ENCODE measurements around the gene ACP3. TPM values are rescaled to one million over a fixed set of nuclear protein-coding genes. Genes with fewer than 3 reads are reported as not detected.

Gene ACP3
- polyA plus RNA-seq, 1 donor from 2014 or later = not detected

DNA sequence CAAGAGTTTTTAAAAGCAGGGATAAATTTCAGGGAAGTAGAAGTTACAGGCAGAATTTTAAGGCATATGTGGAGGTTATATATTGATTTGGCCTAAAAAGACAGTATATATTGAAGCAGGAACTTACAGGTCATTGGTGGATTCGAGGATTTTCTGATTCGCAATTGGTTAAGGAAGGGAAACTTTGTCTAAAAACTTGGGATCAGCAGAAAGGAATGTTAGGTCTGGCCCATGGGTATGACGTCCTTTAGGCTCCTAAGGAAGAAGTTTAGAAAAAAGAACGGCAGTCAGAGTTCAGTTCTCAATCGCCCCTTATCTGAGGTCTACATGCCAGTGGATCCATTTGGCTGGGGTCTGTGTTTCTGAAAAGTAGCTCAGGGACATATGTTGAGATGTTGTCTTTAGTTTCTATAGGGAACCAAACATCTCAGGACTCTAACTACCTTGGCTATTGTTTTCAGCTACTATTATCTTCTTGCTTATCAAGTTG, 33.2 kb upstream of the ACP3 start:
- TF ChIP-seq RAD21 (conservative IDR thresholded peaks at IDR 0.05) = no peak
- TF ChIP-seq TAF1 (IDR thresholded peaks at IDR 0.05; ENCODE audit: low read depth) = no peak
- no peak for TF ChIP-seq POLR2AphosphoS5 (IDR thresholded peaks at IDR 0.05)
- TF ChIP-seq, protein P1, sequence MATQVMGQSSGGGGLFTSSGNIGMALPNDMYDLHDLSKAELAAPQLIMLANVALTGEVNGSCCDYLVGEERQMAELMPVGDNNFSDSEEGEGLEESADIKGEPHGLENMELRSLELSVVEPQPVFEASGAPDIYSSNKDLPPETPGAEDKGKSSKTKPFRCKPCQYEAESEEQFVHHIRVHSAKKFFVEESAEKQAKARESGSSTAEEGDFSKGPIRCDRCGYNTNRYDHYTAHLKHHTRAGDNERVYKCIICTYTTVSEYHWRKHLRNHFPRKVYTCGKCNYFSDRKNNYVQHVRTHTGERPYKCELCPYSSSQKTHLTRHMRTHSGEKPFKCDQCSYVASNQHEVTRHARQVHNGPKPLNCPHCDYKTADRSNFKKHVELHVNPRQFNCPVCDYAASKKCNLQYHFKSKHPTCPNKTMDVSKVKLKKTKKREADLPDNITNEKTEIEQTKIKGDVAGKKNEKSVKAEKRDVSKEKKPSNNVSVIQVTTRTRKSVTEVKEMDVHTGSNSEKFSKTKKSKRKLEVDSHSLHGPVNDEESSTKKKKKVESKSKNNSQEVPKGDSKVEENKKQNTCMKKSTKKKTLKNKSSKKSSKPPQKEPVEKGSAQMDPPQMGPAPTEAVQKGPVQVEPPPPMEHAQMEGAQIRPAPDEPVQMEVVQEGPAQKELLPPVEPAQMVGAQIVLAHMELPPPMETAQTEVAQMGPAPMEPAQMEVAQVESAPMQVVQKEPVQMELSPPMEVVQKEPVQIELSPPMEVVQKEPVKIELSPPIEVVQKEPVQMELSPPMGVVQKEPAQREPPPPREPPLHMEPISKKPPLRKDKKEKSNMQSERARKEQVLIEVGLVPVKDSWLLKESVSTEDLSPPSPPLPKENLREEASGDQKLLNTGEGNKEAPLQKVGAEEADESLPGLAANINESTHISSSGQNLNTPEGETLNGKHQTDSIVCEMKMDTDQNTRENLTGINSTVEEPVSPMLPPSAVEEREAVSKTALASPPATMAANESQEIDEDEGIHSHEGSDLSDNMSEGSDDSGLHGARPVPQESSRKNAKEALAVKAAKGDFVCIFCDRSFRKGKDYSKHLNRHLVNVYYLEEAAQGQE (IDR thresholded peaks at IDR 0.05; ENCODE audit: borderline replicate concordance) = no peak
- no peak for TF ChIP-seq EZH2 (IDR thresholded peaks at IDR 0.05; ENCODE audit: borderline replicate concordance, insufficient read depth, low read length, poor library complexity, severe bottlenecking)
- TF ChIP-seq SMC3 (conservative IDR thresholded peaks at IDR 0.05; ENCODE audit: poor library complexity) = no peak
- no peak for TF ChIP-seq EP300 (conservative IDR thresholded peaks at IDR 0.05; ENCODE audit: poor library complexity, severe bottlenecking)
- TF ChIP-seq MXI1 (conservative IDR thresholded peaks at IDR 0.05; ENCODE audit: poor library complexity, severe bottlenecking) = no peak
- no peak for TF ChIP-seq CTCF (IDR thresholded peaks at IDR 0.05; ENCODE audit: poor library complexity, severe bottlenecking)
- Histone ChIP-seq H3K9ac (ENCODE audit: low read length) (no peak overlapping the region), H3K79me2 (replicated peaks; ENCODE audit: insufficient read depth, low read length) (no peaks in the 10 kb centered on the region), H3K4me3 (ENCODE audit: low read length) (no peak overlapping the region), H3K36me3 (ENCODE audit: insufficient read depth, low read length) (no peaks in the 10 kb centered on the region), H3K9me2 (ENCODE audit: insufficient read depth, low read length) (no peaks in the 10 kb centered on the region), H2AFZ (ENCODE audit: low read depth, low read length) (no peak overlapping the region), H3K4me2 (ENCODE audit: low read length) (no peak overlapping the region), H4K20me1 (ENCODE audit: insufficient read depth) (no peaks in the 10 kb centered on the region), H3K27me3 (ENCODE audit: insufficient read depth, low read depth, low read length) (no peaks in the 10 kb centered on the region), H3K27ac (ENCODE audit: low read length) (no peak overlapping the region), H3F3A (ENCODE audit: insufficient read depth, low read length, poor library complexity, severe bottlenecking) (no peaks in the 10 kb centered on the region), H3K9me3 (ENCODE audit: low read length) (peaks cover 4% of the 10 kb centered on the region)

- no peaks in the 10 kb centered on the region for H3F3A ChIP-seq (ENCODE audit: insufficient read depth, low read length, poor library complexity, severe bottlenecking)
- no peak for TF ChIP-seq RAD21 (conservative IDR thresholded peaks at IDR 0.05)
- TF ChIP-seq CTCF (IDR thresholded peaks at IDR 0.05; ENCODE audit: poor library complexity, severe bottlenecking) = no peak
- TF ChIP-seq POLR2AphosphoS5 (IDR thresholded peaks at IDR 0.05) = no peak
- no peak for TF ChIP-seq MXI1 (conservative IDR thresholded peaks at IDR 0.05; ENCODE audit: poor library complexity, severe bottlenecking)
- no peak for TF ChIP-seq TAF1 (IDR thresholded peaks at IDR 0.05; ENCODE audit: low read depth)
- TF ChIP-seq SMC3 (conservative IDR thresholded peaks at IDR 0.05; ENCODE audit: poor library complexity) = no peak
- no peak for TF ChIP-seq EP300 (conservative IDR thresholded peaks at IDR 0.05; ENCODE audit: poor library complexity, severe bottlenecking)
- TF ChIP-seq, protein P1 (IDR thresholded peaks at IDR 0.05; ENCODE audit: borderline replicate concordance) = no peak
- TF ChIP-seq EZH2 (IDR thresholded peaks at IDR 0.05; ENCODE audit: borderline replicate concordance, insufficient read depth, low read length, poor library complexity, severe bottlenecking) = no peak
- H3K4me2 ChIP-seq (ENCODE audit: low read length) = no peak overlapping the region
- no peaks in the 10 kb centered on the region for H3K79me2 ChIP-seq (replicated peaks; ENCODE audit: insufficient read depth, low read length)
- H3K36me3 ChIP-seq (ENCODE audit: insufficient read depth, low read length) = no peaks in the 10 kb centered on the region
- H3K9me2 ChIP-seq (ENCODE audit: insufficient read depth, low read length) = no peaks in the 10 kb centered on the region
- no peak overlapping the region for H2AFZ ChIP-seq (ENCODE audit: low read depth, low read length)
- no peak overlapping the region for H3K9ac ChIP-seq (ENCODE audit: low read length)
- H3K9me3 ChIP-seq (ENCODE audit: low read length) = peaks cover 4% of the 10 kb centered on the region
- H4K20me1 ChIP-seq (ENCODE audit: insufficient read depth) = no peaks in the 10 kb centered on the region
- H3K4me3 ChIP-seq (ENCODE audit: low read length) = no peak overlapping the region
- H3K27me3 ChIP-seq (ENCODE audit: insufficient read depth, low read depth, low read length) = no peaks in the 10 kb centered on the region
- no peak overlapping the region for H3K27ac ChIP-seq (ENCODE audit: low read length)
Observed at GRCh38 chr3:132284781-132285619, 32.2 kb upstream of the ACP3 start.

Measured in neural cell (in vitro differentiated cells).